HEK293 (cell line): ENCODE data around the gene ZNF616.

Experiments
- GLI4 ChIP-seq: fragments of 450-650 bp; formaldehyde crosslinking; IDR thresholded peaks from 2 replicates; pipeline ENCODE4 v1.5.1; 2016; ENCODE audit warnings: missing biosample characterization, missing genetic modification characterization
- YY1 ChIP-seq: fragments of 450-650 bp; formaldehyde crosslinking; IDR thresholded peaks from 2 replicates; pipeline ENCODE4 v1.5.1; 2018; ENCODE audit warnings: missing biosample characterization, missing genetic modification characterization
- ZEB2 ChIP-seq: fragments of 450-650 bp; formaldehyde crosslinking; IDR thresholded peaks from 2 replicates; pipeline ENCODE4 v1.5.1; 2016; ENCODE audit warnings: missing biosample characterization, missing genetic modification characterization
- ZNF10 ChIP-seq: fragments of 450-650 bp; formaldehyde crosslinking; IDR thresholded peaks from 2 replicates; pipeline ENCODE4 v1.5.1; 2017; ENCODE audit warnings: missing biosample characterization, missing genetic modification characterization
- ZNF138 ChIP-seq: fragments of 450-650 bp; formaldehyde crosslinking; IDR thresholded peaks from 2 replicates; pipeline ENCODE4 v1.5.1; 2016; ENCODE audit warnings: missing biosample characterization, missing genetic modification characterization, borderline replicate concordance
- ZXDB ChIP-seq: fragments of 450-650 bp; formaldehyde crosslinking; IDR thresholded peaks from 2 replicates; pipeline ENCODE4 v1.5.1; 2016; ENCODE audit warnings: missing biosample characterization, missing genetic modification characterization
- TF ChIP-seq, protein P1 (sequence below): fragments of 450-650 bp; formaldehyde crosslinking; IDR thresholded peaks from 2 replicates; pipeline ENCODE4 v1.5.1; 2016; ENCODE audit warnings: missing biosample characterization, missing genetic modification characterization
- TF ChIP-seq, protein P2 (sequence below): fragments of 450-650 bp; formaldehyde crosslinking; IDR thresholded peaks from 2 replicates; pipeline ENCODE4; 2016; ENCODE audit warnings: missing biosample characterization, missing genetic modification characterization
- TF ChIP-seq, protein P3 (sequence below): fragments of 450-650 bp; formaldehyde crosslinking; conservative IDR thresholded peaks from 2 replicates; pipeline ENCODE4 v1.5.1; 2016; ENCODE audit warnings: low read depth, missing biosample characterization, missing genetic modification characterization
- TF ChIP-seq, protein P4 (sequence below): fragments of 450-650 bp; formaldehyde crosslinking; IDR thresholded peaks from 2 replicates; pipeline ENCODE4 v1.5.1; 2016; ENCODE audit warnings: missing biosample characterization, missing genetic modification characterization

DNA sequence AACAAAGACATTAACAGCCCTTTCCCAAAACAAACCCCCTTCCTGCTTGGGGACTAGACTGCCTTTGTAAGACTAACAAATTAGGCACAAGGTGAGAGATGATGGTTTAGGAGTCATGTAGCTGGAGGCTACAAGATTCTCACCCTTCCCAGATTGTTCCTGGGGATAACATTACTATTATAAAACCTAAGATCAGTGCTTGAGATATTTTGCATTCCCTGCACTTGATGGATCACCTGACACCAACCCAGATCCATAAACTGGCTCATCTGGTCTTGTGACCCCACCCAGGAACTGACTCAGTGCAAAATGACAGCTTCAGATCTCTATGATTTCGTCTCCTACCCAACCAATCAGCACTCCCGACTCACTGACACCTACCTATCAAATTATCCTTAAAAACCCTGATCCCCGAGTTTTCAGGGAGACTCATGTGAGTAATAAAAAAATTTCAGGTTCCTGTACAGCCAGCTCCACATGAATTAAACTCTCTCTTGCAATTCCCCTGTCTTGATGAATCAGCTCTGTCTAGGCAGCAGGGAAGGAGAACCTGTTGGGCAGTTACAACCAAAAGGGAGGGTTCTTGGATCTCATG is 2.4 kb upstream of the ZNF616 start:
- TF ChIP-seq YY1 (tag by site-specific recombination): no peak
- TF ChIP-seq ZXDB (tag by site-specific recombination): no peak
- no peak for TF ChIP-seq ZNF138 (tag by site-specific recombination)
- TF ChIP-seq, protein P1, sequence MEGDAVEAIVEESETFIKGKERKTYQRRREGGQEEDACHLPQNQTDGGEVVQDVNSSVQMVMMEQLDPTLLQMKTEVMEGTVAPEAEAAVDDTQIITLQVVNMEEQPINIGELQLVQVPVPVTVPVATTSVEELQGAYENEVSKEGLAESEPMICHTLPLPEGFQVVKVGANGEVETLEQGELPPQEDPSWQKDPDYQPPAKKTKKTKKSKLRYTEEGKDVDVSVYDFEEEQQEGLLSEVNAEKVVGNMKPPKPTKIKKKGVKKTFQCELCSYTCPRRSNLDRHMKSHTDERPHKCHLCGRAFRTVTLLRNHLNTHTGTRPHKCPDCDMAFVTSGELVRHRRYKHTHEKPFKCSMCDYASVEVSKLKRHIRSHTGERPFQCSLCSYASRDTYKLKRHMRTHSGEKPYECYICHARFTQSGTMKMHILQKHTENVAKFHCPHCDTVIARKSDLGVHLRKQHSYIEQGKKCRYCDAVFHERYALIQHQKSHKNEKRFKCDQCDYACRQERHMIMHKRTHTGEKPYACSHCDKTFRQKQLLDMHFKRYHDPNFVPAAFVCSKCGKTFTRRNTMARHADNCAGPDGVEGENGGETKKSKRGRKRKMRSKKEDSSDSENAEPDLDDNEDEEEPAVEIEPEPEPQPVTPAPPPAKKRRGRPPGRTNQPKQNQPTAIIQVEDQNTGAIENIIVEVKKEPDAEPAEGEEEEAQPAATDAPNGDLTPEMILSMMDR (tag by site-specific recombination): no peak
- TF ChIP-seq, protein P2, sequence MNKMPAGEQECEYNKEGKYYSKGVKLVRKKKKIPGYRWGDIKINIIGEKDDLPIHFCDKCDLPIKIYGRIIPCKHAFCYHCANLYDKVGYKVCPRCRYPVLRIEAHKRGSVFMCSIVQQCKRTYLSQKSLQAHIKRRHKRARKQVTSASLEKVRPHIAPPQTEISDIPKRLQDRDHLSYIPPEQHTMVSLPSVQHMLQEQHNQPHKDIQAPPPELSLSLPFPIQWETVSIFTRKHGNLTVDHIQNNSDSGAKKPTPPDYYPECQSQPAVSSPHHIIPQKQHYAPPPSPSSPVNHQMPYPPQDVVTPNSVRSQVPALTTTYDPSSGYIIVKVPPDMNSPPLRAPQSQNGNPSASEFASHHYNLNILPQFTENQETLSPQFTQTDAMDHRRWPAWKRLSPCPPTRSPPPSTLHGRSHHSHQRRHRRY (tag by site-specific recombination): no peak
- TF ChIP-seq, protein P3, sequence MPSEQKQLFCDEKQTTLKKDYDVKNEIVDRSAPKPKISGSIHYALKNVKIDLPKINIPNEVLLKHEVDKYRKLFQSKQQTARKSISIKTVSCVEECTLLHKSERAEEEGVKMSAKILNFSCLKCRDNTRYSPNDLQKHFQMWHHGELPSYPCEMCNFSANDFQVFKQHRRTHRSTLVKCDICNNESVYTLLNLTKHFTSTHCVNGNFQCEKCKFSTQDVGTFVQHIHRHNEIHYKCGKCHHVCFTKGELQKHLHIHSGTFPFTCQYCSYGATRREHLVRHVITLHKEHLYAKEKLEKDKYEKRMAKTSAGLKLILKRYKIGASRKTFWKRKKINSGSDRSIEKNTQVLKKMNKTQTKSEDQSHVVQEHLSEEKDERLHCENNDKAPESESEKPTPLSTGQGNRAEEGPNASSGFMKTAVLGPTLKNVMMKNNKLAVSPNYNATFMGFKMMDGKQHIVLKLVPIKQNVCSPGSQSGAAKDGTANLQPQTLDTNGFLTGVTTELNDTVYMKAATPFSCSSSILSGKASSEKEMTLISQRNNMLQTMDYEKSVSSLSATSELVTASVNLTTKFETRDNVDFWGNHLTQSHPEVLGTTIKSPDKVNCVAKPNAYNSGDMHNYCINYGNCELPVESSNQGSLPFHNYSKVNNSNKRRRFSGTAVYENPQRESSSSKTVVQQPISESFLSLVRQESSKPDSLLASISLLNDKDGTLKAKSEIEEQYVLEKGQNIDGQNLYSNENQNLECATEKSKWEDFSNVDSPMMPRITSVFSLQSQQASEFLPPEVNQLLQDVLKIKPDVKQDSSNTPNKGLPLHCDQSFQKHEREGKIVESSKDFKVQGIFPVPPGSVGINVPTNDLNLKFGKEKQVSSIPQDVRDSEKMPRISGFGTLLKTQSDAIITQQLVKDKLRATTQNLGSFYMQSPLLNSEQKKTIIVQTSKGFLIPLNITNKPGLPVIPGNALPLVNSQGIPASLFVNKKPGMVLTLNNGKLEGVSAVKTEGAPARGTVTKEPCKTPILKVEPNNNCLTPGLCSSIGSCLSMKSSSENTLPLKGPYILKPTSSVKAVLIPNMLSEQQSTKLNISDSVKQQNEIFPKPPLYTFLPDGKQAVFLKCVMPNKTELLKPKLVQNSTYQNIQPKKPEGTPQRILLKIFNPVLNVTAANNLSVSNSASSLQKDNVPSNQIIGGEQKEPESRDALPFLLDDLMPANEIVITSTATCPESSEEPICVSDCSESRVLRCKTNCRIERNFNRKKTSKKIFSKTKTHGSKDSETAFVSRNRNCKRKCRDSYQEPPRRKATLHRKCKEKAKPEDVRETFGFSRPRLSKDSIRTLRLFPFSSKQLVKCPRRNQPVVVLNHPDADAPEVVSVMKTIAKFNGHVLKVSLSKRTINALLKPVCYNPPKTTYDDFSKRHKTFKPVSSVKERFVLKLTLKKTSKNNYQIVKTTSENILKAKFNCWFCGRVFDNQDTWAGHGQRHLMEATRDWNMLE (tag by site-specific recombination): no peak
- no peak for TF ChIP-seq GLI4 (tag by site-specific recombination)
- TF ChIP-seq ZNF10 (tag by site-specific recombination): no peak
- TF ChIP-seq, protein P4, sequence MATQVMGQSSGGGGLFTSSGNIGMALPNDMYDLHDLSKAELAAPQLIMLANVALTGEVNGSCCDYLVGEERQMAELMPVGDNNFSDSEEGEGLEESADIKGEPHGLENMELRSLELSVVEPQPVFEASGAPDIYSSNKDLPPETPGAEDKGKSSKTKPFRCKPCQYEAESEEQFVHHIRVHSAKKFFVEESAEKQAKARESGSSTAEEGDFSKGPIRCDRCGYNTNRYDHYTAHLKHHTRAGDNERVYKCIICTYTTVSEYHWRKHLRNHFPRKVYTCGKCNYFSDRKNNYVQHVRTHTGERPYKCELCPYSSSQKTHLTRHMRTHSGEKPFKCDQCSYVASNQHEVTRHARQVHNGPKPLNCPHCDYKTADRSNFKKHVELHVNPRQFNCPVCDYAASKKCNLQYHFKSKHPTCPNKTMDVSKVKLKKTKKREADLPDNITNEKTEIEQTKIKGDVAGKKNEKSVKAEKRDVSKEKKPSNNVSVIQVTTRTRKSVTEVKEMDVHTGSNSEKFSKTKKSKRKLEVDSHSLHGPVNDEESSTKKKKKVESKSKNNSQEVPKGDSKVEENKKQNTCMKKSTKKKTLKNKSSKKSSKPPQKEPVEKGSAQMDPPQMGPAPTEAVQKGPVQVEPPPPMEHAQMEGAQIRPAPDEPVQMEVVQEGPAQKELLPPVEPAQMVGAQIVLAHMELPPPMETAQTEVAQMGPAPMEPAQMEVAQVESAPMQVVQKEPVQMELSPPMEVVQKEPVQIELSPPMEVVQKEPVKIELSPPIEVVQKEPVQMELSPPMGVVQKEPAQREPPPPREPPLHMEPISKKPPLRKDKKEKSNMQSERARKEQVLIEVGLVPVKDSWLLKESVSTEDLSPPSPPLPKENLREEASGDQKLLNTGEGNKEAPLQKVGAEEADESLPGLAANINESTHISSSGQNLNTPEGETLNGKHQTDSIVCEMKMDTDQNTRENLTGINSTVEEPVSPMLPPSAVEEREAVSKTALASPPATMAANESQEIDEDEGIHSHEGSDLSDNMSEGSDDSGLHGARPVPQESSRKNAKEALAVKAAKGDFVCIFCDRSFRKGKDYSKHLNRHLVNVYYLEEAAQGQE (tag by site-specific recombination): no peak
- TF ChIP-seq ZEB2: no peak
